Measurements from ENCODE around the gene SH3RF1.

SH3RF1 gene

GRCh38 chr4:169050284-169050683 is 220.5 kb downstream of the SH3RF1 start:
- DNase-seq (ENCODE audit: low read depth) = no peak
- no peak overlapping the region for H3K4me3 ChIP-seq (ENCODE audit: control insufficient read depth, low read depth, low read length)
- no peak for TF ChIP-seq CTCF (conservative IDR thresholded peaks at IDR 0.05; ENCODE audit: control insufficient read depth, insufficient read depth, low read depth, low read length)

- no peak for DNase-seq (ENCODE audit: low read depth)
- TF ChIP-seq CTCF (conservative IDR thresholded peaks at IDR 0.05; ENCODE audit: control insufficient read depth, insufficient read depth, low read depth, low read length) = no peak
- H3K4me3 ChIP-seq (ENCODE audit: control insufficient read depth, low read depth, low read length) = no peak overlapping the region
These were observed 221.8 kb downstream of the SH3RF1 start for GRCh38 chr4:169048868-169049414.

GRCh38 chr4:169047956-169048355 is 222.8 kb downstream of the SH3RF1 start:
- H3K4me3 ChIP-seq (ENCODE audit: control insufficient read depth, low read depth, low read length) = no peak overlapping the region
- DNase-seq (ENCODE audit: low read depth) = no peak
- TF ChIP-seq CTCF (conservative IDR thresholded peaks at IDR 0.05; ENCODE audit: control insufficient read depth, insufficient read depth, low read depth, low read length) = no peak

GRCh38 chr4:169045862-169046584 is 224.7 kb downstream of the SH3RF1 start:
- no peak for TF ChIP-seq CTCF (conservative IDR thresholded peaks at IDR 0.05; ENCODE audit: control insufficient read depth, insufficient read depth, low read depth, low read length)
- H3K4me3 ChIP-seq (ENCODE audit: control insufficient read depth, low read depth, low read length) = no peak overlapping the region
- DNase-seq (ENCODE audit: low read depth) = no peak

GRCh38 chr4:169044714-169045447 is 225.9 kb downstream of the SH3RF1 start:
- no peak for TF ChIP-seq CTCF (conservative IDR thresholded peaks at IDR 0.05; ENCODE audit: control insufficient read depth, insufficient read depth, low read depth, low read length)
- no peak overlapping the region for H3K4me3 ChIP-seq (ENCODE audit: control insufficient read depth, low read depth, low read length)
- DNase-seq (ENCODE audit: low read depth) = no peak

Measured in fibroblast of mammary gland (primary cell).